Fibroblast of lung (primary cell): ENCODE measurements around the gene ULBP1. TPM values are rescaled to one million over a fixed set of nuclear protein-coding genes. Genes with fewer than 3 reads are reported as not detected.
A peak's percentile ranks its signal among the peaks of the same experiment; 100 is the strongest.
"Not testable (repeated sequence)": the region's sequence is repeated elsewhere in the genome, so short reads cannot be mapped to it uniquely, and the experiment has no call there.

ENCODE experiments used
- DNase-seq, 2 donors: peaks; one replicate each; pipeline versions ENCODE4 v3.0.0 to v3.0.0-alpha.2; 2010; ENCODE audit warnings: low read depth in 2 of 2
- H2AFZ ChIP-seq: 2 replicates; pipeline ENCODE4 v1.5.1; 2012; ENCODE audit warnings: low read length, control low read depth, inconsistent platforms
- H3K27ac ChIP-seq: 2 replicates; pipeline ENCODE4 v1.5.1; 2011; ENCODE audit warnings: low read length, control low read depth; ENCODE audit not compliant: insufficient read depth
- H3K27me3 ChIP-seq: 2 replicates; pipeline ENCODE4 v1.5.1; 2011; ENCODE audit warnings: mild to moderate bottlenecking, low read length; ENCODE audit not compliant: control insufficient read depth, insufficient read depth
- H3K36me3 ChIP-seq: 2 replicates; pipeline ENCODE4 v1.5.1; 2011; ENCODE audit warnings: low read length; ENCODE audit not compliant: control insufficient read depth, insufficient read depth
- H3K4me1 ChIP-seq: 2 replicates; pipeline ENCODE4 v1.5.1; 2011; ENCODE audit warnings: low read length; ENCODE audit not compliant: control insufficient read depth, insufficient read depth; ENCODE audit errors: extremely low read depth
- H3K4me2 ChIP-seq: 2 replicates; pipeline ENCODE4 v1.5.1; 2011; ENCODE audit warnings: low read length, control low read depth; ENCODE audit not compliant: insufficient read depth; ENCODE audit errors: extremely low read depth
- H3K4me3 ChIP-seq, 4 experiments: fragments of 200-600 bp in 1 of 4; sonication (generic) in 1 of 4; replicated peaks in 1 of 4; 2 replicates each; pipeline ENCODE4 v1.5.1; 2011 to 2016; ENCODE audit warnings: low read length in 4 of 4, low read depth in 3 of 4, mild to moderate bottlenecking in 3 of 4, control low read depth in 2 of 4, inconsistent platforms in 1 of 4, mixed read lengths in 1 of 4; ENCODE audit not compliant: insufficient read depth in 1 of 4; ENCODE audit errors: control extremely low read depth in 1 of 4
- H3K79me2 ChIP-seq: 2 replicates; pipeline ENCODE4 v1.5.1; 2012; ENCODE audit warnings: mild to moderate bottlenecking, low read length, inconsistent platforms; ENCODE audit not compliant: control insufficient read depth, insufficient read depth
- H3K9ac ChIP-seq: 2 replicates; pipeline ENCODE4 v1.5.1; 2011; ENCODE audit warnings: mild to moderate bottlenecking, low read length, control low read depth; ENCODE audit not compliant: insufficient read depth
- H3K9me3 ChIP-seq: 2 replicates; pipeline ENCODE4 v1.5.1; 2012; ENCODE audit warnings: low read depth, low read length; ENCODE audit not compliant: control insufficient read depth, insufficient read depth
- H4K20me1 ChIP-seq: 2 replicates; pipeline ENCODE4 v1.5.1; 2011; ENCODE audit warnings: low read length; ENCODE audit not compliant: control insufficient read depth, insufficient read depth; ENCODE audit errors: extremely low read depth
- EZH2 ChIP-seq: IDR thresholded peaks from 2 replicates; pipeline ENCODE4 v1.5.1; 2012; ENCODE audit warnings: low read length, control low read depth, mild to moderate bottlenecking; ENCODE audit errors: missing control alignments
- polyA plus RNA-seq, 2 donors: library from polyadenylated mRNA; depleted of rRNA in 1 of 2; stranded (reverse) in 1 of 2; unstranded in 1 of 2; fragments of >200 nt; gene quantifications; 2 replicates each; pipeline ENCODE4 v1.2.1, GENCODE V29; 2011 to 2012; ENCODE audit warnings: missing spikeins in 1 of 2
- total RNA-seq: library from RNA; depleted of rRNA; stranded (reverse); fragments of >200 nt; gene quantifications from 2 replicates; pipeline ENCODE4 v1.2.1, GENCODE V29; 2014
- TF ChIP-seq, protein P1 (sequence below), 2 donors: IDR thresholded peaks in 1 of 2; conservative IDR thresholded peaks in 1 of 2; 1 replicate in 1 of 2; 2 replicates in 1 of 2; pipeline ENCODE4 v1.5.1; 2011 to 2012; ENCODE audit warnings: low read length in 2 of 2, control low read depth in 1 of 2, inconsistent platforms in 1 of 2, low read depth in 1 of 2, mild to moderate bottlenecking in 1 of 2

ULBP1 gene
- total and polyA plus RNA-seq, 2 donors (not counting 1 experiment from before 2014, with no cell fraction given), result 0.83 to 1.1 TPM

DNA sequence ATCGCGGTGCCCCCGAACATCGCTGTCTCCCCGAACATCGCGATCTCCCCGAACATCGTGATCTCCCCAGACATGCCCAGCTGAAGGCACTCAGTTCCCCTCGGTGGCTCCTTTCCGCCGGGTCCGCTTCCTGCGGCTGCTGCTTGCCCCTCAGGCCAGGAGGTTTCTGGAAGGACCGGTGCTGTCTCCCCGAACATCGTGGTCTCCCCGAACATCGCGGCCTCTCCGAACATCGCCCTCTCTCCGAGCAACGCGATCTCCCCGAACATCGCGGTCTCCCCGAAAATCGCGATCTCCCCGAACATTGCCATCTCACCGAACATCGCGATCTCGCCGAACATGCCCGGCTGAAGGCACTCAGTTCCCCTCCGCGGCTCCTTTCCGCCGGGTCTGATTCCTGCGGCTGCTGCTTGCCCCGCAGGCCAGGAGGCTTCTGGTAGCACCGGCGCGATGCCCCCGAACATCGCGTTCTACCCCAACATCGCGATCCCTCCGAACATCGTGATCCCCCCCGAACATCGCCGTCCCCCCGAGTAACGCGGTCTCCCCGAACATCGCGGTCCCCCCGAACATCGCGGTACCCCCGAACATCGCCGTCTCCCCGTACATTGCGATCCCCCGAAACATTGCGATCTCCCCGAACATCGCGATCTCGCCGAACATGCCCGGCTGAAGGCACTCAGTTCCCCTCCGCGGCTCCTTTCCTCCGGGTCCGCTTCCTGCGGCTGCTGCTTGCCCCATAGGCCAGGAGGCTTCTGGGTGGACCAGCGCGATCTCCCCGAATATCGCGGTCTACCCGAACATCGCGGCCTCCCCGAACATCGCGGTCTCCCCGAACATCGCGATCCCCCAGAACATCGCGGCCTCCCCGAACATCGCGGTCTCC is 808 bp downstream of the ULBP1 start:
- DNase-seq, result peak; percentile 23 to 30

DNA sequence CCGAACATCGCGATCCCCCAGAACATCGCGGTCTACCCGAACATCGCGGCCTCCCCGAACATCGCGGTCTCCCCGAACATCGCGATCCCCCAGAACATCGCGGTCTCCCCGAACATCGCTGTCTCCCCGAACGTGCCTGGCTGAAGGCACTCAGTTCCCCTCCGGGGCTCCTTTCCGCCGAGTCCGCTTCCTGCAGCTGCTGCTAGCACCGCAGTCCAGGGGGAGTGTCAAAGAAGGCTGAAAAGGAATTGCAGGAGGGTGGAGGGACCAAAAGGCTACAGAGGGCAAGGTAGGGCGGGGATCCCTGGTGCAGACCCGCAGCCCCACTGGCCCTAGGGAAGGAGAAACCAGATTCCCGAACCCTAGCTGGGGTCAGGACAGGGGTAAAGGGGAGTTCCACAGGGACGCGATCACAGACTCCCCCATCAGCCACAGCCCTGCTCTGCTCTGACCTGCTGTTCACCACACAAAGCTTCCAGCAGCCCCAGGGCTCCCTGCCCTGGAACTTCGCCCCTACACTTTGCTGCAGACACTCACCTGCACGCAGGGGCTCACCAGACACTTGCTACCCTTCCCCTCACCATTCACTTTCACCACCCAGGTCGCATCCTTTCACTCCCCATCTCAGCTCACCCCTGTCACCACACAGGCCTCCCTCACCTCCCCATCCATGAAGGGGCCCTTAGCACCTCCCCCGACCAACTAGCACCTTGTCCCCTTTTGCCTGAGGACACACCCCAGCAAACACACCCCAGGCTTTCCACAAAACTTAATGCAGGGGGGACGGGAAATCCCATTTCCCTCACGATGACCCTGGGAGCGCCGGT is 1.7 kb downstream of the ULBP1 start:
- H3K36me3 ChIP-seq, result no peaks in the 10 kb centered on the region
- H3K9me3 ChIP-seq, result no peaks in the 10 kb centered on the region
- H3K4me3 ChIP-seq, result peak overlapping the region in 3 of 4 experiments; percentile 23 to 55 (median 42)
- peak; percentile 81 for TF ChIP-seq EZH2
- TF ChIP-seq, protein P1, sequence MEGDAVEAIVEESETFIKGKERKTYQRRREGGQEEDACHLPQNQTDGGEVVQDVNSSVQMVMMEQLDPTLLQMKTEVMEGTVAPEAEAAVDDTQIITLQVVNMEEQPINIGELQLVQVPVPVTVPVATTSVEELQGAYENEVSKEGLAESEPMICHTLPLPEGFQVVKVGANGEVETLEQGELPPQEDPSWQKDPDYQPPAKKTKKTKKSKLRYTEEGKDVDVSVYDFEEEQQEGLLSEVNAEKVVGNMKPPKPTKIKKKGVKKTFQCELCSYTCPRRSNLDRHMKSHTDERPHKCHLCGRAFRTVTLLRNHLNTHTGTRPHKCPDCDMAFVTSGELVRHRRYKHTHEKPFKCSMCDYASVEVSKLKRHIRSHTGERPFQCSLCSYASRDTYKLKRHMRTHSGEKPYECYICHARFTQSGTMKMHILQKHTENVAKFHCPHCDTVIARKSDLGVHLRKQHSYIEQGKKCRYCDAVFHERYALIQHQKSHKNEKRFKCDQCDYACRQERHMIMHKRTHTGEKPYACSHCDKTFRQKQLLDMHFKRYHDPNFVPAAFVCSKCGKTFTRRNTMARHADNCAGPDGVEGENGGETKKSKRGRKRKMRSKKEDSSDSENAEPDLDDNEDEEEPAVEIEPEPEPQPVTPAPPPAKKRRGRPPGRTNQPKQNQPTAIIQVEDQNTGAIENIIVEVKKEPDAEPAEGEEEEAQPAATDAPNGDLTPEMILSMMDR (conservative IDR thresholded peaks at IDR 0.05 in 1 of 2, IDR thresholded peaks at IDR 0.05 in 1 of 2; ENCODE audit: low read depth in 1 of 2, low read length in 2 of 2), result no peak
- peak in 1 of 2 donors; percentile 20 for DNase-seq
- no peaks in the 10 kb centered on the region for H3K79me2 ChIP-seq
- peak overlapping the region; percentile 44 for H3K4me2 ChIP-seq
- no peak overlapping the region for H3K27ac ChIP-seq
- peaks cover 39% of the 10 kb centered on the region for H3K27me3 ChIP-seq
- H4K20me1 ChIP-seq, result no peaks in the 10 kb centered on the region
- no peak overlapping the region for H3K9ac ChIP-seq
- H2AFZ ChIP-seq, result no peak overlapping the region
- no peaks in the 10 kb centered on the region for H3K4me1 ChIP-seq

More for the DNA sequence above, 808 bp downstream of the ULBP1 start:
- H2AFZ ChIP-seq, result peak overlapping the region; percentile 64
- peak overlapping the region; percentile 33 to 57 (median 47) for H3K4me3 ChIP-seq
- no peaks in the 10 kb centered on the region for H3K9me3 ChIP-seq
- H3K27ac ChIP-seq, result no peak overlapping the region
- no peaks in the 10 kb centered on the region for H3K79me2 ChIP-seq
- H4K20me1 ChIP-seq, result no peaks in the 10 kb centered on the region
- no peaks in the 10 kb centered on the region for H3K36me3 ChIP-seq
- H3K9ac ChIP-seq, result peak overlapping the region; percentile 13
- peak; percentile 100 for TF ChIP-seq EZH2
- TF ChIP-seq, protein P1 (conservative IDR thresholded peaks at IDR 0.05 in 1 of 2, IDR thresholded peaks at IDR 0.05 in 1 of 2; ENCODE audit: low read depth in 1 of 2, low read length in 2 of 2), result no peak
- peaks cover 37% of the 10 kb centered on the region for H3K27me3 ChIP-seq
- H3K4me1 ChIP-seq, result no peaks in the 10 kb centered on the region
- H3K4me2 ChIP-seq, result peak overlapping the region; percentile 76

DNA sequence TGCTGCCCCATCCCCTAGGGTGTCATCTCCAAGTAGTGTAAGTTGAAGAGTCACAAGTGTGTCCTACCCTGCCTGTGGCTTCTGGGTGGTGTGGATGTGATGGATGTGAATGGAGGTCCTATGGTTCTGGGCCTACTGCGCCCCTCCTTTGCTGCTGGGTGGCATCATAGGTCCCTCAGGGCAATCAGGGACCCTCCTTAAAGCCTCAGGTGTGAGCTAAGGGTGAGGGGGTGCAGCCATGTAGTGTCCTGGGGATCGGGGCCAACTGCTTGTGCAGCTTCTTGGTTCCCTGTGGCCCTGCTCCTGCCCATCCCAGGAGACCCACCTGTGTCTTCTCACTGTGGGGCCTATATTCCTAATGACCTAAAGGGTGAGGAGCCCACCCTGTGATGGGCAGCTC is 2.6 kb downstream of the ULBP1 start:
- H3K27ac ChIP-seq, H3K79me2 ChIP-seq, H3K9me3 ChIP-seq, H3K4me1 ChIP-seq, H3K9ac ChIP-seq, H3K36me3 ChIP-seq, H2AFZ ChIP-seq, DNase-seq, H4K20me1 ChIP-seq, H3K4me3 ChIP-seq, H3K4me2 ChIP-seq: not testable (repeated sequence)
- H3K27me3 ChIP-seq, result peaks cover 36% of the 10 kb centered on the region
